ENCODE data around the gene CEL.

Gene CEL

GRCh38 chr9:133046196-133046899 is 15.4 kb upstream of the CEL start:
- TF ChIP-seq CTCF (IDR thresholded peaks at IDR 0.05; ENCODE audit: insufficient read depth, missing control alignments), result no peak
- no peak for FAIRE-seq
- DNase-seq (ENCODE audit: insufficient read length, low spot score), result no peak

- no peak for DNase-seq (ENCODE audit: insufficient read length, low spot score)
- no peak for TF ChIP-seq CTCF (IDR thresholded peaks at IDR 0.05; ENCODE audit: insufficient read depth, missing control alignments)
- no peak for FAIRE-seq
These were observed 14.9 kb upstream of the CEL start for GRCh38 chr9:133046900-133047295.

GRCh38 chr9:133048595-133048994 is 13.2 kb upstream of the CEL start:
- FAIRE-seq (no peak), DNase-seq (ENCODE audit: insufficient read length, low spot score) (no peak)
- peak; percentile 40 for TF ChIP-seq CTCF (IDR thresholded peaks at IDR 0.05; ENCODE audit: insufficient read depth, missing control alignments)

- no peak for DNase-seq (ENCODE audit: insufficient read length, low spot score)
- no peak for FAIRE-seq
- no peak for TF ChIP-seq CTCF (IDR thresholded peaks at IDR 0.05; ENCODE audit: insufficient read depth, missing control alignments)
These were observed 12.7 kb upstream of the CEL start for GRCh38 chr9:133049043-133049442.

GRCh38 chr9:133050142-133050541 is 11.6 kb upstream of the CEL start:
- TF ChIP-seq CTCF (IDR thresholded peaks at IDR 0.05; ENCODE audit: insufficient read depth, missing control alignments), result no peak
- FAIRE-seq (no peak), DNase-seq (ENCODE audit: insufficient read length, low spot score) (no peak)

- FAIRE-seq (no peak), DNase-seq (ENCODE audit: insufficient read length, low spot score) (no peak)
- TF ChIP-seq CTCF (IDR thresholded peaks at IDR 0.05; ENCODE audit: insufficient read depth, missing control alignments), result no peak
These were observed 11.0 kb upstream of the CEL start for GRCh38 chr9:133050781-133051180.

GRCh38 chr9:133051281-133051900 is 10.4 kb upstream of the CEL start:
- FAIRE-seq (no peak), DNase-seq (ENCODE audit: insufficient read length, low spot score) (no peak)
- no peak for TF ChIP-seq CTCF (IDR thresholded peaks at IDR 0.05; ENCODE audit: insufficient read depth, missing control alignments)
